HG03097 (cell line): ENCODE data around the gene SH3PXD2A.
A peak's percentile ranks its signal among the peaks of the same experiment; 100 is the strongest.

Experiments used
- ATAC-seq: cut with Tn5 transposase; IDR thresholded peaks from one replicate; pipeline ENCODE4 v1.9.1; 2021; ENCODE audit not compliant: unreplicated experiment, low FRiP score

Gene SH3PXD2A

GRCh38 chr10:103696411-103697145 is 158.8 kb downstream of the SH3PXD2A start:
- no peak for ATAC-seq

GRCh38 chr10:103696094-103696410 is 159.3 kb downstream of the SH3PXD2A start:
- ATAC-seq: no peak

GRCh38 chr10:103695584-103696005 is 159.8 kb downstream of the SH3PXD2A start:
- ATAC-seq: no peak

GRCh38 chr10:103693812-103694205 is 161.6 kb downstream of the SH3PXD2A start:
- ATAC-seq: no peak

- ATAC-seq: no peak
Observed at GRCh38 chr10:103692952-103693811, 162.2 kb downstream of the SH3PXD2A start.

DNA sequence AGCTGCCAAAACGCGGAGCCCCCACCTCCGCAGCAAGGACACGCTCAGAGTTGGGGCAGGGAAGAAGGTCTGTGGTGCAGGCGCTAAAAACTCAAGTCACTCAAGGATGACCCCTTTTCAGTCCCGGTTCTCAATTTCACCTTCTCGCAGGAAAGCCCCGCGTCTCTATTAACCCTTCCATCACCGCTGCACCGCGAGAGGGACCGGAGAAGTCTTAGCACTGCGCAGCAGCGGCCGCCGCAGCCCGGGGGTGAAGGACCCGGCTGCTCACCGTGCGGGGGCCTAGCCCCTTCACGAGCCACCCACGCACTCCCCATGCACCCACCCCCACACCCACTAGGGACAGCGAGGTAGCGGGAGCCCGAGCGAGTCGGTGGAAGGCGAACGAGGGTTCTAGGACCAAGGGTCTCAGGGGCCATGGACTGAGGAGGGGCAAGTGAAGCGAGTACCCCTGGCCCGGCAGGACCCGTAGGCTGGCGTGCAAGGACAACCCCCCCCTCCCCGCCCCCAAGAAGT is 162.9 kb downstream of the SH3PXD2A start:
- peak; percentile 53 for ATAC-seq

DNA sequence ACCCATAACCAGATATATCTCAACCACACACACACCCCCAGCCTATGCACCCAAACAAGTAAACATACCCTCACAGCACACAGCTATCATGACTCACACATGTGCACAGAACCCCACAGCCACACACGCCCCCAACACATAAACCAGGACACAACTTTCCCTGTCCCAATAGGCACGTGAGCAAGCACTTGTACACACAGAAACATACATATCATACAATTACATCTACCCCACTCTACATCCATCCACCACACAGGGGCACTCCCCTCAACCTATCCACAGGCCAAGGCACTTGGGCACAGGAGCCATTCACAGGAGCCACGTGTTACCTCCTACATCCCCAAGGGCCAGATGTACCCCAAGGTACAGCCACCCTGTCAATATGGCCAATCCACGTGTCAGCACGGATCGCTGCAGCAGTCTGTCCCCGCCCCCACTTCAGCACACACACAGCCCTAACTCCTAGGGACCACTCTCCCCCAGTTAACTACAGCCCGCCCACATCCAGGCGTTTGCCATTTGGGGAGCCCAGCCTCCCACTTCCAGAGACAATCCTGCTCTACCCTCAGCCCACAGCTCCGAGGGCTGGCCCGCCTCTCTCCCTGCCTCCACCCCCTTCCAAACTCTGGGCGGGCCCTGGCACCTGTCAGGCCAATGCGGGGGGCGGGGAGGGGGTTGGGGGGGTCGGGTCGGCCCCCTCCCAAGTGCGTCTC is 163.5 kb downstream of the SH3PXD2A start:
- peak; percentile 7 for ATAC-seq

DNA sequence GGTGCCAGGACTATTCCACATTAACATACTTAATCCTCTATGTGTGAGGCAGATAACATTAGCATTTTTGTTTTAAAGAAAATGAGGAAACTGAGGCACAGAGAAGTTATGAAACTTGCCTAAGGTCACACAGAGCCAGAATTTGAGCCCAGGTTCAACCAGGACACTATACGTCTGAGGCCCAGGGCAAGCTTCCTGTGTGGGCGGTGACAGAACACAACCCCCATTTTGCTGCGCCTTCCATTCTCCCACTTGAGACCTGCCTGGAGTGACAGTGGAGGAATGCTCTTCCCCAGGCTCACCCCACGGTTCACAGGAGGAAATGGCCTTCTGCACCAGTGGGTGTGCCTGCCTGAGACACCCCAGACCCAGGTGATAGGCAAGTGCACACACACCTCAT is 164.1 kb downstream of the SH3PXD2A start:
- peak; percentile 2 for ATAC-seq

DNA sequence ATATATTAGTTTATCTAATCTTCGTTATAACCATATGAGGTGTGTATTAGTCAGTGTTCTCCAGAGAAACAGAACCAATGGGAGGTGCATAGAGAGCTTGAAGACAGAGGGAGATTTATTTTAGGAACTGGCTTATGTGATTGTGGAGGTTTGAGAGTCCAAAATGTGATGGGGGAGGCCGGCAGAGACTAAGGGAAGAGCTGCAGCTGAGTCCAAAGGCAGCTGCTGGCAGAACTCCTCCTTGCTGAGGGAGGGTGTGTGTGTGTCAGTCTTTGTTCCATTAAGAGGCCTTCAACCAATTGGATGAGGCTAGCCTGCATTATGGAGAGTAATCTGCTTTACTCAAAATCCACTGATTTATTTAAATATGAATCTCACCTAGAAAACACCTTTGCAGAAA is 165.1 kb downstream of the SH3PXD2A start:
- ATAC-seq: no peak

GRCh38 chr10:103688491-103688890 is 166.9 kb downstream of the SH3PXD2A start:
- no peak for ATAC-seq

GRCh38 chr10:103687718-103688117 is 167.7 kb downstream of the SH3PXD2A start:
- ATAC-seq: no peak

- no peak for ATAC-seq
Observed at GRCh38 chr10:103687172-103687571, 168.2 kb downstream of the SH3PXD2A start.

DNA sequence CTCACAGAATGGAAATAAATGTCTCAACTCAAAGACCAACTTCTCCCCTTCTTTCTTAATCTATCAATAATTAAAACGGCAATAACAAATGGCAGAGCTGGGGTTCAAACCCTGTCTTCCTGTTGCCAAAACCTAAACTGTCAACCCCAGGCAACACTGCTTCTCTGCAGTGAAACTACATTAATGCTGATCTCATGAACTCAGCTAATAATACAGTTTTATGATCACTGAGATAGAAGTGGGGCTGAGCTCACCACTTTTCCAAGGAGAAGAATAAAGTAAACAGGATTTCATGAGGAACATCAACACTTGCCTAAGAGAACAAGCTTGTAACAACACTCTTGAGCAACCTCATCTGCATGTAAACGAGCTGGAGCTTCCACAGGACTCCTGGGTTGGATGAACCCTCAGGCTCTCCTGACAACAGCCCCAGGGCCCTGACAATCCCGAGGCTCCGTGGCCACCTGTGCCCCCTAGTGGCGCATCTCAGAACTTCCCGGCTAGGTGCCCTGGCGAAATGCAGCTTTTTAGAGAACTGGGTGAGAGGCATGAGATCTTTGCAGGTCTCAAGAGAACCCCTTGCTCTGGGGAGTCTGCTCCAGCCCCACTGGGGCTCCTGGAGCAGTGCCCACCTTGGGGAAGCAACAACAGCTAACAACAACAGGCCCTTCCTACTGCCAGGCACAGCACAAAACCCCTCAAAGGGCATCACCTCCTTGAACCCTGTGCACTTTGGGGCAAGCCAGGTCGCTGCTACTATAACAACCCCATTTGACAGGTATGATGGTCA is 169.3 kb downstream of the SH3PXD2A start:
- ATAC-seq: peak; percentile 59

- no peak for ATAC-seq
Observed at GRCh38 chr10:103683851-103684250, 171.5 kb downstream of the SH3PXD2A start.

- no peak for ATAC-seq
Observed at GRCh38 chr10:103682631-103683030, 172.7 kb downstream of the SH3PXD2A start.

DNA sequence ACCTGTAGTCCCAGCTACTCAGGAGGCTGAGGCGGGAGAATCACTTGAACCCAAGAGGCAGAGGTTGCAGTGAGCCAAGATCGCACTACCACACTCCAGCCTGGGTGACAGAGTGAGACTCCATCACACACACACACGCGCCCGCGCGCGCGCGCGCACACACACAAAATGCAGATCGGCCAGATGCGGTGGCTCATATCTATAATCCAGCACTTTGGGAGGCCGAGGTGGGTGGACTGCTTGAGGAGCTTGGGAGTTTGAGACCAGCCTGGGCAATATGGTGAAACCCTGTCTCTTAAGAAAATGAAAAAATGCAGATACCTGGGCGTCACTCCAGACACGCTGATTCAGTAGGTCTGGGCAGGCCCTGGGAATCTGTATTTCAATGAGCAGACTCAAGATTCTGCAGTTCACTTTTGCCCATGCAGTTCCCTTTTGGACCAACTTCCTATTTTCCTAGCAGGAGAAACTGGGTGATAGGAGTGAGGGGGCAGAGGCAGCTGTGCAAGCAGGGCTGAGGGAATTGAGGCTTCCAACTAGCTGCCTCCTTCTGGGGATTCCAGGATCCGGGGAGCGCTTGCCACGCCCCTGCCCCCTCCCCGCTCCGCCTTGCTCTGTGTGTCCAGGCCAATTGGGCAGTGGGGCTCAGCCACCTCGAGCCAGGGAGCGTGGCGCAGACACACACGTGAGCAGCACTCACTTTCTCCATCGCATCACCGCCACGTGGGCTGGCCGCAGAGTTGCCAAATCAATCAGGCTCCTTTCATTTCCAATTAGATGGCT is 173.6 kb downstream of the SH3PXD2A start:
- ATAC-seq: no peak

DNA sequence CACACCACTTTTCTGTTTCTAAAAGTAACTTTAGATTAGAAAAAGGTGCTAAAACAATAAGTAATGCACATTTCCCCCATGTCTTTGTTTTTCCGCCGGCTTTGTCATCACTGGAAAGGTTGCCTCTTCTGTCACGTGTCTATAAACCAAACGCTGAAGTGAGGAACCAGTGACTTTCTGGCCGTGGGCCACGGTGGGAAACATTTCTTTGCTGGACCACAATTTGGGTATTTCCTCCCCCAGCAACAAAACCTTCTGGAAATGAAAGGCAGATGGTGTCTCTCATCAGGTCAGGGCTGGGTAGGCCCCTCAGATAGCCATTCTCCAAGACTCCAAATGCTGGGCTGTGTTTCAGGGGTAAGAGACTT is 174.5 kb downstream of the SH3PXD2A start:
- no peak for ATAC-seq

DNA sequence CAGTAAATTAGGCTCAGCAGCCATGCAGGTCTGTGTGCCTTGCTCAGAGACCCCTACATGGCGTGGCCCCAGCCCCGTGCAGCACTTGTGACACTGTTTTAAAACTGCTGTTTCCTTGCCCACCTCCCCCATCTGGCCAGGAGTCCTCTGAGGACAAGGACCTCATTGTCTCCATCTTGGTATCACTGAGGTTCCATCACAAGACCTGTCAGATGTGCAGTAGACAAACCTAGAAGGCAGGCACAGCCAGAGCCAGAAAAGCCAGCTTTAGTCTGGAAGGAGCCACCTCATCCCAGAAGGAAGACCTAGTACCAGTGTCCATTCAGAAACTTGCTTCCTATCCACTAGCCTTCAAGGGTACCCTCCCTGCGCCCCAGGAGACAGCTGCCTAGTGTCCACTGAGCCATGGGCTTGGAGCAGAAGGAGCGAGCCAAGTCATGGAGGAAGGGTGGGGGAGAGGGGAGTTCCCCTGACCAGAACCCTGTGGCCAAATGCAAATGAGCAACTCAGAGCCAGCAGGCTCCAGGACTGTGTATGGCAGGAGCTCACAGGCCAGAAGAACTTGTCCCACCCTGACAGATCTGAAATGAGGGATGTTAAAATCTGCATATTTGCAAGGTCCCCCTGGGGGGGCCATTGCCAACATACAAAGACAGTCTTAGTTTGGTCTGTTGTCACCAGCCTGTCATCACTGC is 176.1 kb downstream of the SH3PXD2A start:
- no peak for ATAC-seq

DNA sequence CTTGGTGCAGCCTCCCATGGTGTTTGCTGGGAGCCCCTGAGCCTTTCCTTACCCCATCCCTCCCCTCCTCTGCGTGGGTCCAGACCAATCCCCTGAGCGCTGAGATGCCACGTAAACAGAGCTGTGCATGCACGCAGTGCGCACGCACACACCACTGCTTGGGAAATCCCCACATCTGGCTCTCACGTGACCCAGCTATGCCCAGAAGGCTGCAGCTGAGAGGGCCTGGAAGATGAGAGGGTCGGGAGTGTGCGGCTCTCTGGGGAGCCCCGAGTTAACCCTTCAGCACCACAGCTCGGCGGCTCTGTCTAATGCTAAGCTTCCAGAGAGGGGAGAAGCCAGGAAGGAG is 177.2 kb downstream of the SH3PXD2A start:
- ATAC-seq: peak; percentile 73
